Parathyroid adenoma (tissue), 2 donors: ENCODE data around the gene GJA3.

Source experiments
- H2AFZ ChIP-seq: fragments of 300-600 bp; sonication (generic); one replicate; pipeline ENCODE4 v1.7.0; 2017; ENCODE audit warnings: antibody characterized with exemption, mild to moderate bottlenecking
- H3K27ac ChIP-seq: fragments of 300-600 bp; sonication (generic); one replicate; pipeline ENCODE4 v1.7.0; 2017
- H3K27me3 ChIP-seq: fragments of 300-600 bp; sonication (generic); one replicate; pipeline ENCODE4 v1.7.0; 2017; ENCODE audit warnings: low read length; ENCODE audit not compliant: control insufficient read depth, insufficient read depth
- H3K36me3 ChIP-seq: fragments of 300-600 bp; sonication (generic); one replicate; pipeline ENCODE4 v1.7.0; 2017; ENCODE audit warnings: low read length; ENCODE audit not compliant: control insufficient read depth, insufficient read depth
- H3K4me1 ChIP-seq: fragments of 300-600 bp; sonication (generic); one replicate; pipeline ENCODE4 v1.7.0; 2017; ENCODE audit warnings: control low read depth
- H3K4me2 ChIP-seq: fragments of 300-600 bp; sonication (generic); one replicate; pipeline ENCODE4 v1.7.0; 2017; ENCODE audit warnings: low read length
- H3K4me3 ChIP-seq: fragments of 300-600 bp; sonication (generic); one replicate; pipeline ENCODE4 v1.7.0; 2017; ENCODE audit warnings: low read depth, low read length
- H3K79me2 ChIP-seq: fragments of 300-600 bp; sonication (generic); one replicate; pipeline ENCODE4 v1.7.0; 2017; ENCODE audit warnings: control low read depth
- H3K9ac ChIP-seq: fragments of 300-600 bp; sonication (generic); one replicate; pipeline ENCODE4 v1.7.0; 2017; ENCODE audit warnings: mild to moderate bottlenecking
- H3K9me3 ChIP-seq: fragments of 300-600 bp; sonication (generic); one replicate; pipeline ENCODE4 v1.7.0; 2017; ENCODE audit warnings: low read length; ENCODE audit not compliant: control insufficient read depth
- CTCF ChIP-seq: fragments of 300-600 bp; sonication (generic); IDR thresholded peaks from one replicate; pipeline ENCODE4 v1.7.0; 2017; ENCODE audit warnings: antibody characterized with exemption, mild to moderate bottlenecking
- donor health status: primary hyperparathyroidism.

GJA3 gene

DNA sequence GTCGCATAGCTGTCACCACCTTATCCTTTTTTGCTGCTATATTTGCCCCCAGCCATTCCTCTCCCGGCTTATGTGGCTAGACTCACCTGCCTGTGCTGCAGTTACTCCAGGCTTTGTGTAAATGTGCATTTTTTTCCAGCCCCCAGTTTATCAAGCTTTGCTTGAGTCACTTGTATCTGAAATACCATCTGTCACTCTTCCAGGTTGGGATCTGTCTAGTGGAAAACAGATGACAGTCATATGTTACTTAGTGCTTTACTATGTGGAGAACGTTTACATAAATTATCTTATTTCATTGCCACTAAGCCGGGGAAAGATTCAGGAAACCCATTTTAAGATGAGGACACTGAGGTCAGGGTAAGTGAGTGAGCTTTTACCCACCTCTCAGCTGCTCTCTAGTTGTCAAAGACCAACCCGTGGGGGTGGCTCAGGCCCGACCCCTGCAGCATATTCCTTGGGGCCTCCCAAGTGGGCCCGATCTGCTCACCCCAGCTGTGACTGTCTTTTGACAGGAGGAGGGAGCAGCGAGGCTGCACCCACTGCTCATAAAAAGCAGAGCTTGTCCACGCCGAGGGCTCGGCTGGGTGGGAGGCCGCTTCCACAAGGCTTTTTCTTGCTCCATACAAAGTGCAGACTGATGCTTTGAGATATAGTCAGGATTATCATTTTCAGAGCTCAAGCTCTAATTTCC lies 24.7 kb upstream of the GJA3 start:
- Histone ChIP-seq H3K9me3 (no peaks in the 10 kb centered on the region), H3K36me3 (no peaks in the 10 kb centered on the region), H3K79me2 (no peaks in the 10 kb centered on the region), H3K27me3 (no peaks in the 10 kb centered on the region), H2AFZ (no peak overlapping the region), H3K4me2 (no peak overlapping the region), H3K4me3 (no peak overlapping the region), H3K9ac (no peak overlapping the region), H3K27ac (no peak overlapping the region), H3K4me1 (no peaks in the 10 kb centered on the region)
- TF ChIP-seq CTCF: no peak

DNA sequence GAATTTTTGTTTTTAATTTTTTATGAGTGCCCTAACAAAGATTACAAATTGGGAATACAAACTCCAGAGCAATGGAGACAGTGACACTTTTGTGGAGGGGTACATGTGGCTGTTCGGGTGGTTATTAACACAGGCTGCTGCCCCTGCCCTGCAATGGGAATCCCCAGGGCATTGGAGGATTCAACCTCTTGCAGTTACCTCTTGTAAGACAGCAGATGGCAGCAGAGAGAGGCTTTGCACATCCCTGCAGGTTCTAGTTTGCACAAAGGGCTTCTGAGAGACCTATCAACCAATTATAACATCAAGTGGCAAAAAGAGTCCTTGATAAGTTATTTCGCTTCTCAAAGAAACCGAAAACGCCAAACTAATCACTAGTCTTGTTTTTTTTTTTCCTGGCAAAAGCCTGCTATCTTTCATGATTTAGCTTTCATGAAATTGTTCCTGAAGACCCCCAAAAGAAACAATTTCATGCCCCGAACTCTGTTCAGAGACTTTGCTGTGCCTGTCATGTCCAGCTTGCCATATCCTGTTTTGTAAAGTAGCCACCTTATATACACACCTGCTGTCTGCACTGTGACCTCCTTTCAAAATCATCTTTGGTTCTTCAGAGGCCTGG lies 21.5 kb upstream of the GJA3 start:
- TF ChIP-seq CTCF: peak; percentile 59
- H3K27ac ChIP-seq: no peak overlapping the region
- H3K9ac ChIP-seq: no peak overlapping the region
- no peaks in the 10 kb centered on the region for H3K79me2 ChIP-seq
- no peaks in the 10 kb centered on the region for H3K4me1 ChIP-seq
- H3K9me3 ChIP-seq: no peaks in the 10 kb centered on the region
- H3K27me3 ChIP-seq: no peaks in the 10 kb centered on the region
- no peak overlapping the region for H3K4me3 ChIP-seq
- no peak overlapping the region for H2AFZ ChIP-seq
- no peak overlapping the region for H3K4me2 ChIP-seq
- H3K36me3 ChIP-seq: no peaks in the 10 kb centered on the region

- Histone ChIP-seq H3K27ac (no peak overlapping the region), H3K79me2 (no peaks in the 10 kb centered on the region), H3K27me3 (no peaks in the 10 kb centered on the region), H3K9ac (no peak overlapping the region), H3K4me1 (no peaks in the 10 kb centered on the region), H3K4me3 (no peak overlapping the region), H3K9me3 (no peaks in the 10 kb centered on the region), H3K4me2 (no peak overlapping the region), H3K36me3 (no peaks in the 10 kb centered on the region), H2AFZ (no peak overlapping the region)
- TF ChIP-seq CTCF: no peak
These were observed 20.3 kb upstream of the GJA3 start for GRCh38 chr13:20181188-20181587.

DNA sequence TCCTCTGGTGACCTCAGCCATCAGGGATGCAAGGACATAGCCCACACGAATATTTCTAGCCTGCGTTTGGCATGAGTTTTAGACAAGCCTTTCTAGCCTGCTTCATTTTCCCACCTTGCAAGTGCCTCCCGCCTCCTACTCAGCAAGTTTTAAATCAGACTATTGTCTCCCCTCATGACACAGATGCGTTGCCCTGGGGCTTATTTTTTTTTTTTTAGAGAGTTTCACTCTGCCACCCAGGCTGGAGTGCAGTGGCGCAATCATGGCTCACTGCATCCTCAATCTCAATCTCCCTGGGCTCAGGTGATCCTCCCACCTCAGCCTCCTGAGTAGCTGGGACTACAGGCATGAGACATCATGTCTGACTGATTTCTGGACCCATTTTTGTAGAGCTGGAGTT lies 17.3 kb upstream of the GJA3 start:
- H3K27me3 ChIP-seq: no peaks in the 10 kb centered on the region
- H3K4me3 ChIP-seq: no peak overlapping the region
- no peak overlapping the region for H2AFZ ChIP-seq
- H3K27ac ChIP-seq: no peak overlapping the region
- no peaks in the 10 kb centered on the region for H3K79me2 ChIP-seq
- TF ChIP-seq CTCF: no peak
- no peaks in the 10 kb centered on the region for H3K36me3 ChIP-seq
- no peak overlapping the region for H3K9ac ChIP-seq
- no peaks in the 10 kb centered on the region for H3K4me1 ChIP-seq
- H3K9me3 ChIP-seq: no peaks in the 10 kb centered on the region
- H3K4me2 ChIP-seq: no peak overlapping the region
